Measurements from ENCODE around the gene CPT2.
A peak's percentile ranks its signal among the peaks of the same experiment; 100 is the strongest.

Gene CPT2

DNA sequence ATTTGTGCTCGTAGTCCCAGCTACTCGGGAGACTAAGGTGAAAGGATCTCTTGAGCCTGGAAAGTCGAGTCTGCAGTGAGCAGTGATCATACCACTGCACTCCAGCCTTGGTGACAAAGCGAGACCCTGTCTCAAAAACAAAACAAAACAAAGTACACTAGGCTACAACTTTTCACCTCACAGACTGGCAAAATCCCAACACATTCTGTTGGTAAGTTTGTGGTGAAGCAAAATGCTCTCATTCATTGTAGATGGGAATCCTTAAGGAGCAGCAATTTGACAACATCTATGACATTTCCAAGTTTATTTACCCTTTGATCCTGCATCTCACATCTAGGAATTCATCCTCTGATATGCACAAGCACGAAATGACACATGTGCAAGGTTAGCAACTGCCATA is 34.0 kb upstream of the CPT2 start:
- Histone ChIP-seq H3K27ac (no peak overlapping the region), H3K27me3 (no peaks in the 10 kb centered on the region), H3K36me3 (no peaks in the 10 kb centered on the region), H3K9ac (no peak overlapping the region), H3K4me3 (no peak overlapping the region), H3K9me3 (no peaks in the 10 kb centered on the region), H4K20me1 (no peaks in the 10 kb centered on the region), H3K4me2 (no peak overlapping the region), H3K4me1 (no peaks in the 10 kb centered on the region)
- TF ChIP-seq Cebpa-rat (IDR thresholded peaks at IDR 0.05): no peak

DNA sequence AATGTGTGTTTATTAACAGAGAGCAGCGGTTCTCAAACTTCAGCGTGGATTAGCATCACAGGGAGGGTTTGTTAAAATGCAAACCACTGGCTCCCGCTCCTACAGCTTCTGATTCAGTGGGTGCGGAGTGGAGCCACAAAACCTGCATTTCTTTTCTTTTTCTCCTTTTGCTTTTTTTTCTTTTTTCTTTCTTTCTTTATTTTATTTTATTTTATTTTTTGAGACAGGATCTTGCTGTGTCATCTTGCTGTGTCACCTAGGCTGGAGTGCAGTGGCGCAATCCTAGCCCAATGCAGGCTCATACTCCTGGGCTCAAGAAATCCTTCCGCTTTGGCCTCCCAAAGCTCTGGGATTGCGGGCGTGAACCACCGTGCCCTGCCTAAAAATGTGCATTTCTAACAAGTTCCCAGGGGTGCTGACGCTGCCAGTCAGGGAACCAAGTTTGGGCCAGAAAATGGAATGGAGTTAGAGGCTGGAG is 33.3 kb upstream of the CPT2 start:
- H3K36me3 ChIP-seq: no peaks in the 10 kb centered on the region
- H4K20me1 ChIP-seq: no peaks in the 10 kb centered on the region
- H3K9ac ChIP-seq: no peak overlapping the region
- H3K4me3 ChIP-seq: no peak overlapping the region
- no peak for TF ChIP-seq Cebpa-rat (IDR thresholded peaks at IDR 0.05)
- no peak overlapping the region for H3K4me2 ChIP-seq
- H3K27ac ChIP-seq: no peak overlapping the region
- no peaks in the 10 kb centered on the region for H3K9me3 ChIP-seq
- no peaks in the 10 kb centered on the region for H3K4me1 ChIP-seq
- no peaks in the 10 kb centered on the region for H3K27me3 ChIP-seq

DNA sequence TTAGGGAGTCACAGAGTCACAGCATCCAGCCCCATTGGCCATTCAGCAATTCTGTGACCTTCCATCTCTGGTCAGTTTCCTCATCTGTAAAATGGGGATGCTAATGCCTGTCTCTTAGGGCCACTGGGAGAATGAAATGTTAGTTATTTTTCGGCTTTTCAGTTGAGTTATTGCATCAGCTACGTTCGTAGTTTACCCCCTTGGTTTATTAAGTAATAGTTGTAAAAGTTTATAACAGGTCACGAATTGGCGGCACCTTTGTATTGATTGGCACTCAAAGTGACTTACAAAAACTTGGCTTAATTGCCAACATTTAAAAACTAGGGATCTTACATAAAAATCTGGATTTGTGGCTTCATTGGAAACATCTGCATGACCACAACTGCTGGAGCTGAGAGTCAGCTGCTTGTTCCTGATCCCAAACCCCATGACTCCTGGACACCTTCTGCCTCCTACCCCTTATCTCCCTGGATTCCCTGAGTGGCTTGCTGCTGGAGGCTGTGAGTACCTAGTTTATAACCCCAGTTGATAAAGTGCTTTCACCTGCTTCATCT is 31.1 kb upstream of the CPT2 start:
- no peak overlapping the region for H3K9ac ChIP-seq
- no peaks in the 10 kb centered on the region for H3K9me3 ChIP-seq
- H3K4me2 ChIP-seq: no peak overlapping the region
- H4K20me1 ChIP-seq: no peaks in the 10 kb centered on the region
- H3K4me3 ChIP-seq: no peak overlapping the region
- no peaks in the 10 kb centered on the region for H3K4me1 ChIP-seq
- no peak for TF ChIP-seq Cebpa-rat (IDR thresholded peaks at IDR 0.05)
- no peaks in the 10 kb centered on the region for H3K36me3 ChIP-seq
- no peak overlapping the region for H3K27ac ChIP-seq
- no peaks in the 10 kb centered on the region for H3K27me3 ChIP-seq

DNA sequence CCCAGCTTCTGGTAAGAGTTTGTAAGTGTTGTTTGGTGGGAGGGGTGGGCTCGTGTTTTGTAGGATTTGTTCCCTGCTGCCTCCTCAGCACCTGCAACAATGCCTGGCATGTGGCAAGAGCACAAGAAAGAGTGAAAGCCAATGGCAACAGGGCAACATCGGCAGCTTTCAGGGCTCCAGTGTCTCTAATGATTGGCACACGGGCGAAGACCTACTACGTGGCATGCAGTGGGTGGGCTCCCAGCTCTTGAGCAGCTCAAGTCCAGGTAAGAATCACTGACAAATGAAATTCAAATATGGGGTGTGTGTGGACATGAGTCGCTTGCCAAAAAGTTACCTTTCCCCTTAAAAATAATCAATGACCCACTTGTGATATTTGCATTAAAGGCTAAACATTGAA is 30.3 kb upstream of the CPT2 start:
- H3K4me2 ChIP-seq: no peak overlapping the region
- no peaks in the 10 kb centered on the region for H3K27me3 ChIP-seq
- H3K4me3 ChIP-seq: no peak overlapping the region
- H3K36me3 ChIP-seq: no peaks in the 10 kb centered on the region
- TF ChIP-seq Cebpa-rat (IDR thresholded peaks at IDR 0.05): no peak
- H4K20me1 ChIP-seq: no peaks in the 10 kb centered on the region
- H3K27ac ChIP-seq: no peak overlapping the region
- no peaks in the 10 kb centered on the region for H3K4me1 ChIP-seq
- no peaks in the 10 kb centered on the region for H3K9me3 ChIP-seq
- no peak overlapping the region for H3K9ac ChIP-seq

DNA sequence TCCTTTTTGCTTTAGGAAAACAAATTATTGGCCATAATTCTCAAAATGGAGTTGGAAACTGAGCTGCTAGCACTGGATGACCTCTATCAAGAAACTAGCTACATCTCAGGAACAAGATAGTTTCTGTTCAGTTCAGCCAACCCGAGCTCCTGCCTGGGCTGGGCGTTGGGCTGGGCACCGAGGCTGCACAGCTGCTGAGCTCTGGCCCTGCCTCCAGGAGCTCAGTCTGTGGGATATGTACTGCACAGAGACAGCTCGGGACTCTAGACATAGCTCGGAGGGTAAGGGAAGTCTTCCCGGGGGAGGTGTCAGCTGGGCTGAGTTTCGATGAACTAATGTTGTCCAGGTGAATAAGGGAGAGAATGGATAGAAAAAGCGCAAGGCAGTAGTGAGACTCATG is 29.7 kb upstream of the CPT2 start:
- Histone ChIP-seq H3K9me3 (no peaks in the 10 kb centered on the region), H3K9ac (no peak overlapping the region), H3K4me1 (no peaks in the 10 kb centered on the region), H3K27me3 (no peaks in the 10 kb centered on the region), H3K27ac (no peak overlapping the region), H3K36me3 (no peaks in the 10 kb centered on the region), H4K20me1 (no peaks in the 10 kb centered on the region), H3K4me2 (no peak overlapping the region), H3K4me3 (no peak overlapping the region)
- no peak for TF ChIP-seq Cebpa-rat (IDR thresholded peaks at IDR 0.05)

DNA sequence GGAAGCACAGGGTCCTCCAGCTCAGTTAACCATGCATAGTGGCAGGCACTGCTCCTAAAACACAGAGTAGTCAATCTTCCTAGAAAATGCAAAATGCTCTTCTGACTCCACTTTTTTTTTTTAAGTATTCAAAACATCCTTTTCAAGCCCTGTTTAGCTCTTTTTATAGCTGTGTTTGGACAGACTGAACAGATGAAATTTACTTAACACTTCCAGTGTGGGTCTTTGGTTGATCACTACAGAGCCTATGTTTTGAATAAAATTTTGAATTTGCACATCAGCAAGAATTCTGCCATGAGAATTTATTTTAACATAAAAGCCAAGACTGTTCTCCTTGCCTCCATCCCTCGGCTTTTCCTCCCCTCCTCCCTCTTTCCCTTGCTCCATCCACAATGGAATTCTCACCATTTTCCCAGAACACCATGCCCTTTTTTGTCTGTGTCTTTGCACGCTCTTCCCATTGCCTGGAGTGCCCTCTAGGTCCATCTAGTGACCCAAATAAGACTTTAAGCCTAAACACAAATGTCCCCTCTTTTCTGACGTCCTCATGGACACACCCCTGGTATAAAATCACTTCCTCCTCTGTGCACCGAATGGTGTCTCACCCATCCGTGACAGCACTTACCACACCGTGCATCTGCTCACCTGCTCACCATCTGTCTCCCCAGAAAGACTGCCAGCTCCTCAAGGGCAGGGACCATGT is 24.0 kb upstream of the CPT2 start:
- no peak for TF ChIP-seq Cebpa-rat (IDR thresholded peaks at IDR 0.05)

DNA sequence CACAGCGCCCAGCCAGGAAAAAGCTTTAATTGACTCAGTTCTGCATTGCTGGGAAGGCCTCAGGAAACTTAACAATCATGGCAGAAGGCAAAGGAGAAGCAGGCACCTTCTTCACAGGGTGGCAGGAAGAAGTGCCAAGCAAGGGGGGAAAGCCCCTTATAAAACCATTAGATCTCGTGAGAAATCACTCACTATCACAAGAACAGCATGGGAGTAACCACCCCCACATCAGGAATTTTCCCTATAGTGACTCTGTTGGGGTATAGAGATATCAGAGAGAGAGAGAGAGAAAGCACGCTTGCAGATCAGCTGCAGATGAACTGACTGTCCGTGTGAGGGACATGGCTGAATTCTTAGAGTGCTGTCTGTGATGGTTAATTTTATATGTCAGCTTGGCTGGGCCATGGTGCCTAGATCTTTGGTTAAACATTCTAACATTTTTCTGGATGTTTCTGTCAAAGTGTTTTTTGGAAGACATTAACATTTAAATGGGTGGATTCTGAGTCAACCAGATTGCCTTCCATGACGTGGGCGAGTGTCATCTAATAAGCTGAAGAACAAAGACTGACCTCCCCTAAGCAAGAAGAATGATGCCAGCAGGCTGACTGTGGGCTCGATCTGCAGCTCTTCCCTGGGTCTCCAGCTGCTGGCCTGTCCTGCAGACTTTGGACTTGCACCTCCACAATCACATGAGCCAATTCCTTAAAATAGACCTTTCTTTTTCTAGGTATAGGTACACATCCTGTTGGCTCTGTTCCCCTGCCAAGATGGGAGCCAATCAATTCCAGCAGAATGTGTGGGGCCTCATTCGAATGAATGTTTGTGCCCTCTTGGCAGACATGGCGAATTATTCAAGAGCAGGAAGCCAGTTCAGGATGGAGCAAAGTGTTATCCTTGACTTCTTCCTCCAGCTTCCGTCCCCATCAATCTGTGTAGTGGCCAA is 21.4 kb upstream of the CPT2 start:
- no peak overlapping the region for H3K4me2 ChIP-seq
- peaks cover 6% of the 10 kb centered on the region; the same call in 1 of the 2 replicates for H3K4me1 ChIP-seq
- no peak overlapping the region for H3K9ac ChIP-seq
- TF ChIP-seq Cebpa-rat (IDR thresholded peaks at IDR 0.05): no peak
- H3K27me3 ChIP-seq: no peaks in the 10 kb centered on the region
- no peak overlapping the region for H3K27ac ChIP-seq
- H3K4me3 ChIP-seq: no peak overlapping the region
- no peaks in the 10 kb centered on the region for H3K36me3 ChIP-seq
- no peaks in the 10 kb centered on the region for H3K9me3 ChIP-seq
- no peaks in the 10 kb centered on the region for H4K20me1 ChIP-seq

More for the DNA sequence above, 24.0 kb upstream of the CPT2 start:
- Histone ChIP-seq H3K9ac (no peak overlapping the region), H3K9me3 (no peaks in the 10 kb centered on the region), H3K36me3 (no peaks in the 10 kb centered on the region), H3K4me2 (peak overlapping the region; percentile 19; the same call in 1 of the 2 replicates), H3K4me3 (no peak overlapping the region), H3K4me1 (peaks cover 6% of the 10 kb centered on the region; the same call in 1 of the 2 replicates), H4K20me1 (no peaks in the 10 kb centered on the region), H3K27me3 (no peaks in the 10 kb centered on the region), H3K27ac (no peak overlapping the region)

DNA sequence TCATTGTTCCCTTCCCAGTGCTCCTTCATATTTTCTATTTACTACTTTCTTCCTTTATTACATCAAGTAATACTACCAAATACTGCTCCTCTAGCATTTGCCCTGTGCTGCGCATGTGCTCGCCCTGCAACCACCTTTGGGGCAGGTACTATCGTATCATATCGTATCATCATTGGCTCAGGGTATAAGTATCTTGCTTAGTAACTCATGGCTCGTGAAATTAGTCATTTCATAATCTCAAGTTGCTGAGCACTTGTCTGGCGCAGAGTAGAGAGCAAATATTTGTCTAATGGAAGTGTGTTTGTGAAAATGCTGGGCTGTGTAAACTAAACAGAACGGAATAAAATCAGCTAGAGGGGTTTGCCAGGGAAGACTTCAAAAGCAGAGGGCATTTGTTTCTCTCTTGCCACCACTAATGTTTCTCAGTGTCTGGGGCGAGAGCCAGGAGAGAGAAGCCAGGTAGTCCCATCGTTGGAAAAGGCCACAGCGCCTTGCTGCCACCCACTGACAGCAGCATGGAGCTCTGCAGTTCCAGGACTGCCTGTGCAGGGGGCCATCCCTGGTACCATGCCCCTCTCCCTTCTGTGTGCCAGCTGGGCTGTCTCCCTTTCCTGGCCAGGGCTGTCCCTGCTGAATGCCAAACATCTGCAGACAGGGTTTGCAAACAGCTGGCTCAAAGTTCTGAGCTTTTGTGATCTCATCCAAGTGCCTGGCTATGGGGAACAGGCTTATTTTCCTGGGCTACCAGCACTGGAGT is 20.0 kb upstream of the CPT2 start:
- Histone ChIP-seq H3K27ac (no peak overlapping the region), H3K4me1 (peaks cover 6% of the 10 kb centered on the region; the same call in 1 of the 2 replicates), H3K9ac (no peak overlapping the region), H3K27me3 (no peaks in the 10 kb centered on the region), H3K9me3 (no peaks in the 10 kb centered on the region), H3K4me2 (no peak overlapping the region), H4K20me1 (no peaks in the 10 kb centered on the region), H3K4me3 (no peak overlapping the region), H3K36me3 (no peaks in the 10 kb centered on the region)
- no peak for TF ChIP-seq Cebpa-rat (IDR thresholded peaks at IDR 0.05)

DNA sequence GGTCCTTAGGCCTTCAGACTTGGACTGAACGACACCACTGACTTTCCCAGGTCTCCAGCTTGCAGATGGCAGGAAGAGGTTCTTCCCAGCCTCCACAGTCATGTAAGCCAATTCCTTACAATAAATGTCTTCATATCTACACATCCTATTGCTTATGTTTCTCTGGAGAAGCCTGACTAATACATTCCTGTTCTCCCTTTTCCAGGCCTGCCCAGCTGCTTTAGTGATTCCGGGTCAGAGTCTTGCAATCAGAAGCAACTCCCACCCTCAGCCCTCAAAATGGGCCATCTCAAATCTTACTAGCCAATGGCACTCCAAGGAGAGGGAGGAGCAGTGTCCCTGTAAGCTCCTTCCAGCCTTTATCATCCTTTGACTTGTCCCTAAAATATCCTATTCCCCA is 16.4 kb upstream of the CPT2 start:
- no peaks in the 10 kb centered on the region for H3K36me3 ChIP-seq
- no peak overlapping the region for H3K9ac ChIP-seq
- no peak overlapping the region for H3K4me3 ChIP-seq
- H4K20me1 ChIP-seq: no peaks in the 10 kb centered on the region
- no peaks in the 10 kb centered on the region for H3K27me3 ChIP-seq
- no peak overlapping the region for H3K4me2 ChIP-seq
- no peaks in the 10 kb centered on the region for H3K9me3 ChIP-seq
- no peak for TF ChIP-seq Cebpa-rat (IDR thresholded peaks at IDR 0.05)
- no peaks in the 10 kb centered on the region for H3K4me1 ChIP-seq
- no peak overlapping the region for H3K27ac ChIP-seq

All from BLaER1 (cell line).